Kidney (tissue), 14 donors: ENCODE data around the gene SRGN. TPM values are rescaled to one million over a fixed set of nuclear protein-coding genes. Genes with fewer than 3 reads are reported as not detected.

ENCODE experiments used
- DNase-seq, 5 donors: peaks; one replicate each; pipeline ENCODE4 v3.0.0-alpha.2; 2013 to 2020
- FAIRE-seq: peaks from 2 replicates; lab custom pipeline; 2012; peaks lifted over from hg19 to GRCh38; lab: Jason Lieb, UNC
- H3K27ac ChIP-seq, 2 donors: one replicate each; pipeline ENCODE4 v1.7.0; 2013; ENCODE audit warnings: low read depth in 2 of 2, low read length in 2 of 2, inconsistent platforms in 1 of 2
- H3K27me3 ChIP-seq: one replicate; pipeline ENCODE4 v1.7.1; 2013; ENCODE audit warnings: low read length, inconsistent platforms; ENCODE audit not compliant: control insufficient read depth, insufficient read depth
- H3K36me3 ChIP-seq, 3 donors: one replicate each; pipeline versions ENCODE4 v1.7.0 to v1.7.1; 2013; ENCODE audit warnings: low read length in 3 of 3, control low read depth in 1 of 3, inconsistent platforms in 1 of 3; ENCODE audit not compliant: insufficient read depth in 3 of 3, control insufficient read depth in 2 of 3
- H3K4me1 ChIP-seq, 3 donors: one replicate each; pipeline versions ENCODE4 v1.7.0 to v1.7.1; 2013; ENCODE audit warnings: low read length in 3 of 3, inconsistent platforms in 1 of 3, low read depth in 1 of 3; ENCODE audit not compliant: control insufficient read depth in 2 of 3, insufficient read depth in 2 of 3
- H3K4me3 ChIP-seq, 3 donors: one replicate each; pipeline versions ENCODE4 v1.7.0 to v1.8.1; 2013; ENCODE audit warnings: low read length in 3 of 3, control low read depth in 1 of 3, inconsistent platforms in 1 of 3
- H3K9ac ChIP-seq, 3 donors: one replicate each; pipeline versions ENCODE4 v1.7.0 to v1.7.1; 2013; ENCODE audit warnings: low read length in 3 of 3, control low read depth in 1 of 3, inconsistent platforms in 1 of 3
- H3K9me3 ChIP-seq, 3 donors: one replicate each; pipeline versions ENCODE4 v1.7.0 to v1.7.1; 2013; ENCODE audit warnings: low read length in 3 of 3, control low read depth in 1 of 3, inconsistent platforms in 1 of 3; ENCODE audit not compliant: control insufficient read depth in 2 of 3, insufficient read depth in 1 of 3
- CTCF ChIP-seq: IDR thresholded peaks from 3 replicates; pipeline ENCODE4 v1.5.1; 2012; ENCODE audit warnings: mild to moderate bottlenecking, moderate library complexity, borderline replicate concordance; ENCODE audit not compliant: insufficient read depth; ENCODE audit errors: extremely low read depth
- intact Hi-C: fragments of 100-400 bp; cut with DNase I; formaldehyde crosslinking; loops from one replicate; pipeline ENCODE4 v1.11.1; 2022
- polyA plus RNA-seq: library from polyadenylated mRNA; stranded (reverse); fragments of 350-450 nt; fragmentation: Illumina TruSeq; extraction: RNeasy Lipid Tissue Mini Kit (QIAGEN cat#74804); gene quantifications from one replicate; pipeline ENCODE4 v1.2.3, GENCODE V29; 2014; ENCODE audit warnings: low read depth, low replicate concordance; ENCODE audit not compliant: insufficient read depth
- total RNA-seq: library from RNA; stranded (reverse); fragmentation: NEBNext Ultra II Directional; extraction: Animal tissue kit (Norgen Biotek cat#: 25700); gene quantifications from one replicate; pipeline ENCODE4 v1.2.1, GENCODE V29; 2021
- donor health status: control.
- donor health status: control.
- donor health status: control.
- donor health status: control.
- donor health status: control.
- donor health status: DM: yes; HTN: yes; CAD: no.
- donor health status: Normal renal cell carcinoma (clear cell type).

SRGN gene
- total and polyA plus RNA-seq, 2 donors from 2014 or later, result 65.7 to 130 TPM

GRCh38 chr10:69104994-69105790, 17.3 kb downstream of the SRGN start:
- Histone ChIP-seq H3K9ac (no peak overlapping the region), H3K9me3 (no peaks in the 10 kb centered on the region), H3K36me3 (no peaks in the 10 kb centered on the region), H3K4me3 (no peak overlapping the region), H3K4me1 (no peaks in the 10 kb centered on the region), H3K27ac (no peak overlapping the region), H3K27me3 (no peaks in the 10 kb centered on the region)
- FAIRE-seq (no peak), DNase-seq (no peak)
- no peak for TF ChIP-seq CTCF
- intact Hi-C loops, result no loop called here

GRCh38 chr10:69107176-69107490, 19.2 kb downstream of the SRGN start:
- no peak for TF ChIP-seq CTCF
- DNase-seq, result no peak
- H3K27me3 ChIP-seq, result no peaks in the 10 kb centered on the region
- H3K27ac ChIP-seq, result no peak overlapping the region
- no peak overlapping the region for H3K9ac ChIP-seq
- no peak overlapping the region for H3K4me3 ChIP-seq
- no peaks in the 10 kb centered on the region for H3K36me3 ChIP-seq
- no peaks in the 10 kb centered on the region for H3K4me1 ChIP-seq
- no peaks in the 10 kb centered on the region for H3K9me3 ChIP-seq
- intact Hi-C loops, result no loop called here
- FAIRE-seq, result no peak

- no peak for TF ChIP-seq CTCF
- no peaks in the 10 kb centered on the region for H3K9me3 ChIP-seq
- H3K4me3 ChIP-seq, result no peak overlapping the region
- H3K27ac ChIP-seq, result no peak overlapping the region
- no peak overlapping the region for H3K9ac ChIP-seq
- FAIRE-seq (no peak), DNase-seq (no peak)
- no peaks in the 10 kb centered on the region for H3K27me3 ChIP-seq
- intact Hi-C loops, result no loop called here
- H3K4me1 ChIP-seq, result no peaks in the 10 kb centered on the region
- no peaks in the 10 kb centered on the region for H3K36me3 ChIP-seq
These were observed 19.8 kb downstream of the SRGN start for GRCh38 chr10:69107699-69108098.
